ENCODE results near the gene DPRX. TPM values are rescaled to one million over a fixed set of nuclear protein-coding genes. Genes with fewer than 3 reads are reported as not detected.
"Not testable (repeated sequence)": the region's sequence is repeated elsewhere in the genome, so short reads cannot be mapped to it uniquely, and the experiment has no call there.

DPRX gene
- total RNA-seq, 4 donors from 2014 or later = not detected

- intact Hi-C loops (cut with DNase I) = no loop called here
- H3K27me3 ChIP-seq = no peaks in the 10 kb centered on the region
- 81 to 82% methylated on average over 4 of the region's 4 CpGs for WGBS, 2 donors
- H3K36me3 ChIP-seq = no peaks in the 10 kb centered on the region
- no peak overlapping the region for H3K4me3 ChIP-seq (replicated peaks in 1 of 3)
- no peak overlapping the region for H3K27ac ChIP-seq
- no peak for DNase-seq
- TF ChIP-seq CTCF (IDR thresholded peaks at IDR 0.05) = no peak
- H3K9me3 ChIP-seq = no peaks in the 10 kb centered on the region
- no peaks in the 10 kb centered on the region for H3K4me1 ChIP-seq
Measured at GRCh38 chr19:53660584-53660983, 28.8 kb downstream of the DPRX start.

GRCh38 chr19:53662209-53662608 lies 30.4 kb downstream of the DPRX start:
- TF ChIP-seq CTCF (IDR thresholded peaks at IDR 0.05) = no peak
- no peak for TF ChIP-seq POLR2A (IDR thresholded peaks at IDR 0.05)
- Histone ChIP-seq H3K27ac (no peak overlapping the region), H3K4me1 (no peaks in the 10 kb centered on the region), H3K36me3 (no peaks in the 10 kb centered on the region), H3K27me3 (no peaks in the 10 kb centered on the region), H3K4me3 (replicated peaks in 1 of 3) (no peak overlapping the region), H3K9me3 (no peaks in the 10 kb centered on the region)
- intact Hi-C loops (cut with DNase I) = no loop called here
- 71 to 90% methylated on average over 6 of the region's 6 CpGs for WGBS, 2 donors
- DNase-seq = no peak

GRCh38 chr19:53664152-53664551 lies 32.4 kb downstream of the DPRX start:
- no peak overlapping the region for H3K27ac ChIP-seq
- H3K27me3 ChIP-seq = no peaks in the 10 kb centered on the region
- WGBS, 2 donors = 87 to 88% methylated on average over 12 of the region's 12 CpGs
- no peak for TF ChIP-seq POLR2A (IDR thresholded peaks at IDR 0.05)
- TF ChIP-seq CTCF (IDR thresholded peaks at IDR 0.05) = no peak
- H3K4me3 ChIP-seq (replicated peaks in 1 of 3) = no peak overlapping the region
- intact Hi-C loops (cut with DNase I) = no loop called here
- DNase-seq = no peak
- H3K36me3 ChIP-seq = no peaks in the 10 kb centered on the region
- H3K9me3 ChIP-seq = no peaks in the 10 kb centered on the region
- H3K4me1 ChIP-seq = no peaks in the 10 kb centered on the region

GRCh38 chr19:53664760-53665159 lies 33.0 kb downstream of the DPRX start:
- TF ChIP-seq POLR2A (IDR thresholded peaks at IDR 0.05) = no peak
- TF ChIP-seq CTCF (IDR thresholded peaks at IDR 0.05) = no peak
- Histone ChIP-seq H3K4me1 (no peaks in the 10 kb centered on the region), H3K36me3 (no peaks in the 10 kb centered on the region), H3K9me3 (no peaks in the 10 kb centered on the region), H3K27ac (no peak overlapping the region), H3K27me3 (no peaks in the 10 kb centered on the region), H3K4me3 (replicated peaks in 1 of 3) (no peak overlapping the region)
- no peak for DNase-seq
- intact Hi-C loops (cut with DNase I) = no loop called here
- WGBS, 2 donors = 72 to 75% methylated on average over 2 of the region's 2 CpGs

- H3K27me3 ChIP-seq; H3K4me3 ChIP-seq (replicated peaks in 1 of 3); H3K9me3 ChIP-seq; intact Hi-C loops (cut with DNase I); H3K36me3 ChIP-seq; H3K27ac ChIP-seq; H3K4me1 ChIP-seq; DNase-seq: not testable (repeated sequence)
- 64 to 90% methylated on average over 1 to 3 of the region's 3 CpGs for WGBS, 2 donors
Measured at GRCh38 chr19:53666331-53666730, 34.5 kb downstream of the DPRX start.

- H3K4me3 ChIP-seq (replicated peaks in 1 of 3); DNase-seq; H3K27me3 ChIP-seq; H3K9me3 ChIP-seq; intact Hi-C loops (cut with DNase I); H3K36me3 ChIP-seq; H3K27ac ChIP-seq; H3K4me1 ChIP-seq: not testable (repeated sequence)
- 92 to 95% methylated on average over 3 of the region's 3 CpGs for WGBS, 2 donors
Measured at GRCh38 chr19:53668804-53669203, 37.0 kb downstream of the DPRX start.

All from thyroid gland (tissue), 4 donors.